Adrenal gland (tissue), 12 donors: Measurements from ENCODE around the gene WNT4. TPM values are rescaled to one million over a fixed set of nuclear protein-coding genes. Genes with fewer than 3 reads are reported as not detected.
A peak's percentile ranks its signal among the peaks of the same experiment; 100 is the strongest.

Experiments
- DNase-seq, 7 donors: peaks; one replicate each; pipeline ENCODE4 v3.0.0-alpha.2; 2019 to 2020
- H3K27ac ChIP-seq, 5 donors: fragments of 200-600 bp; sonication (generic) in 4 of 5; 1 replicate in 3 of 5; 2 replicates in 2 of 5; pipeline versions ENCODE4 v1.5.1 to v1.8.0; 2016 to 2020; ENCODE audit warnings: mild to moderate bottlenecking in 1 of 5
- H3K27me3 ChIP-seq: fragments of 200-600 bp; 2 replicates; pipeline ENCODE4 v1.8.0; 2021
- H3K36me3 ChIP-seq, 2 donors: fragments of 200-600 bp; replicated peaks in 1 of 2; 1 replicate in 1 of 2; 2 replicates in 1 of 2; pipeline versions ENCODE4 v1.5.1 to v1.8.0; 2018 to 2022
- H3K4me1 ChIP-seq, 2 donors: fragments of 200-600 bp; replicated peaks in 1 of 2; 1 replicate in 1 of 2; 2 replicates in 1 of 2; pipeline versions ENCODE4 v1.5.1 to v1.8.0; 2018 to 2021
- H3K4me3 ChIP-seq, 4 donors: fragments of 200-600 bp; sonication (generic) in 3 of 4; one replicate each; pipeline ENCODE4 v1.5.1; 2016 to 2018
- H3K9me3 ChIP-seq, 3 donors: fragments of 200-600 bp; sonication (generic) in 1 of 3; replicated peaks in 1 of 3; 1 replicate in 2 of 3; 2 replicates in 1 of 3; pipeline versions ENCODE4 v1.5.1 to v1.8.0; 2016 to 2021
- POLR2A ChIP-seq, 2 donors: fragments of 450-650 bp; IDR thresholded peaks; one replicate each; pipeline ENCODE4 v1.6.1; 2017; ENCODE audit warnings: antibody characterized with exemption in 2 of 2, mild to moderate bottlenecking in 2 of 2, moderate library complexity in 1 of 2
- WGBS, 4 donors: extraction: QIAGEN DNeasy Blood & Tissue Kit in 2 of 4; methylation state at CpG; one replicate each; pipeline versions ENCODE4 v1.1.5 to v1.1.7; 2013 to 2017; 5-methylcytosine and 5-hydroxymethylcytosine counted together
- intact Hi-C, 2 donors: fragments of 100-400 bp; cut with DNase I; formaldehyde crosslinking; loops; one replicate each; pipeline versions ENCODE4 v1.14.1 to v1.15.0; 2022 to 2023
- polyA plus RNA-seq, 3 donors: library from polyadenylated mRNA; stranded (reverse); fragments of 200-250 nt in 2 of 3; fragments of 350-450 nt in 1 of 3; fragmentation: Illumina TruSeq in 1 of 3; extraction: RNeasy Lipid Tissue Mini Kit (QIAGEN cat#74804) in 1 of 3; gene quantifications; one replicate each; pipeline ENCODE4 v1.2.3, GENCODE V29; 2013 to 2014
- total RNA-seq, 9 donors: library from RNA; depleted of rRNA in 4 of 9; stranded (reverse); fragments of >200 nt in 4 of 9; fragments of 120-200 nt in 1 of 9; fragmentation: NEBNext Ultra II Directional in 1 of 9; extraction: Animal tissue kit (Norgen Biotek cat#: 25700) in 1 of 9; gene quantifications; one replicate each; pipeline versions ENCODE4 v1.1.0 to v1.2.4, GENCODE V29; 2013 to 2023
- TF ChIP-seq, protein P1 (sequence below), 6 experiments: fragments of 450-650 bp in 4 of 6; fragments of 200-600 bp in 2 of 6; sonication (generic) in 1 of 6; IDR thresholded peaks; 1 replicate in 5 of 6; 2 replicates in 1 of 6; pipeline versions ENCODE4 v1.5.1 to v1.8.0; 2016 to 2021; ENCODE audit warnings: antibody characterized with exemption in 6 of 6, mild to moderate bottlenecking in 2 of 6, moderate library complexity in 1 of 6
- donor health status: healthy with polysubstance abuse.
- donor health status: Bipolar disorder and iron deficiency.
- donor health status: DM: yes; HTN: yes; CAD: no.
- donor health status: DM: no; HTN: no; CAD: no.
- donor health status: DM: no; HTN: no; CAD: no.
- donor health status: DM: yes; HTN: yes; CAD: no.

WNT4 gene
- total and polyA plus RNA-seq, 12 donors = 2.3 to 39.6 (median 5.9) TPM

DNA sequence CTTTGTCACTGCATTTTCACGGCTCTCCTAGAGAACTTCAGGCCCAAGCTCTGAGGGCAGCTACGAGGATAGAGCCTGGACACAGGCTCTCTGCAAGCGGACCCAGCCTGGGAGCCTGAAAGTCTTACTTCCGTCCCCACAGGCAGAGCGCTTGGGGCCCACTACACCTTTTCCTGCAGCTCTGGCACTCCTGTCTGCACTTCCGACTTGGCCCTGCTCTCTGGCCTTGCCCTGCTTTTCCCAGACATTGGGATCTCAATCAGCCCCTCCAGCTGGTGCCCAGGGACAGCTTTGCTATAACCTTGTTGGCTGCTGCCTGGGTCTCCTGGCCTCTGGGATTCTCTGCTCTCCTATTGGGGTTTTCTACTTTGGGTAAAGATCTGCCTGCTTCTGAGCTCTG, 27.6 kb downstream of the WNT4 start:
- no peaks in the 10 kb centered on the region for H3K27me3 ChIP-seq
- 59 to 66% (median 60%) methylated on average over 6 of the region's 6 CpGs for WGBS, 4 donors
- H3K27ac ChIP-seq = peak overlapping the region in 2 of 5 donors; percentile 44 to 52
- DNase-seq = no peak
- H3K4me1 ChIP-seq = peaks cover 7 to 54% of the 10 kb centered on the region in 2 donors
- intact Hi-C loops = no loop called here
- TF ChIP-seq, protein P1, sequence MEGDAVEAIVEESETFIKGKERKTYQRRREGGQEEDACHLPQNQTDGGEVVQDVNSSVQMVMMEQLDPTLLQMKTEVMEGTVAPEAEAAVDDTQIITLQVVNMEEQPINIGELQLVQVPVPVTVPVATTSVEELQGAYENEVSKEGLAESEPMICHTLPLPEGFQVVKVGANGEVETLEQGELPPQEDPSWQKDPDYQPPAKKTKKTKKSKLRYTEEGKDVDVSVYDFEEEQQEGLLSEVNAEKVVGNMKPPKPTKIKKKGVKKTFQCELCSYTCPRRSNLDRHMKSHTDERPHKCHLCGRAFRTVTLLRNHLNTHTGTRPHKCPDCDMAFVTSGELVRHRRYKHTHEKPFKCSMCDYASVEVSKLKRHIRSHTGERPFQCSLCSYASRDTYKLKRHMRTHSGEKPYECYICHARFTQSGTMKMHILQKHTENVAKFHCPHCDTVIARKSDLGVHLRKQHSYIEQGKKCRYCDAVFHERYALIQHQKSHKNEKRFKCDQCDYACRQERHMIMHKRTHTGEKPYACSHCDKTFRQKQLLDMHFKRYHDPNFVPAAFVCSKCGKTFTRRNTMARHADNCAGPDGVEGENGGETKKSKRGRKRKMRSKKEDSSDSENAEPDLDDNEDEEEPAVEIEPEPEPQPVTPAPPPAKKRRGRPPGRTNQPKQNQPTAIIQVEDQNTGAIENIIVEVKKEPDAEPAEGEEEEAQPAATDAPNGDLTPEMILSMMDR (IDR thresholded peaks at IDR 0.05) = no peak
- TF ChIP-seq POLR2A (IDR thresholded peaks at IDR 0.05) = no peak
- peaks cover 0 to 2% of the 10 kb centered on the region in 2 donors for H3K36me3 ChIP-seq
- no peaks in the 10 kb centered on the region for H3K9me3 ChIP-seq
- H3K4me3 ChIP-seq = no peak overlapping the region

DNA sequence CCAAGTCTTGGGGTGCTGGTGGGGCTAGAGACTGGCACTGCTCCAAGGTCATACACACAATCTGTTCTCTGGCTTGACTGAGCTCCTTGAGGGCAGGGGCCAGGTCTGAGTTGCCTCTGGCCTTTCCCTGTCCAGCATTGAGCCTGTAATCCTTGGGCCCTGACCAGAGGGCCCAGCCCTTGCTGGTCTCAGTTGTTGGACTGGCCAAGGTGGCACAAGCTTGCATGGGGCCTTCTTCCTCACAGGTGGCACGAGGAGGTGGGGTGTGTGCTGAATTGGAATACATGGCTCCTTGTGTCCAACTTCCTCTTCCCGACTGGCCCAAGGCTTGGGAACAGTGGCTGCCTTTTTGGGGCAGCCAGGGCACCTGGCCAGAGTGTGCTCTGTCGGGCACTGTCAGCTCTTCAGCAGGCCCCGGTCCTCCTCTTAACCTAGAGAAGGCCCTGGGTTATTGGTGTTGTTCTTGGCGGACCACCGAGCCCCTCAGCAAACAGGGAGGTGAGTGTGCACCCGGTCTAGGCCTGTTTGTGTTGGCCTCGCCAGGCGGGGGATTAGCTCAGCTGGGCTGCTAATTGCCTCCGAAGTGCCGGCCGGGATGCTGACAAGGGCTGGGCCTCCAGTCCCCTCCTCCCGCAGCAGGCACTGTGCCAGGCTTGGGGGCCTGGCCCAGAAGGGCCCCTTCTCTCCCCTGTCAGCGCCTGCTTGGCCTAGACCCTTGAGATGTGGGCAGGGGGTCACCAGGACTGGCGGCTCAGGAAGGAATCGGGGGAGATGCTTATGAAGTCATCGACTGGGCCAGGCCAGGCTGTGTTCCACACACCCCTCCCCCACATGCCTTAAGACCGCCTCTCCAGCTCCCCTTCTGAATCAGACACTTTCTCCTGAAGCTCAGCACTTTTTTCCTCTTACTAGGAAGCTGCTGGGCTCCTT, 28.5 kb downstream of the WNT4 start:
- Histone ChIP-seq H3K4me1 (peaks cover 14 to 62% of the 10 kb centered on the region in 2 donors), H3K9me3 (no peaks in the 10 kb centered on the region), H3K4me3 (no peak overlapping the region), H3K27me3 (no peaks in the 10 kb centered on the region), H3K27ac (peak overlapping the region in 2 of 5 donors; percentile 25 to 44), H3K36me3 (no peaks in the 10 kb centered on the region)
- intact Hi-C loops = no loop called here
- WGBS, 4 donors = 49 to 65% (median 58%) methylated on average over 6 to 18 of the region's 18 CpGs
- TF ChIP-seq, protein P1 (IDR thresholded peaks at IDR 0.05) = no peak
- TF ChIP-seq POLR2A (IDR thresholded peaks at IDR 0.05) = no peak
- DNase-seq = peak in 2 of 7 donors; percentile 27 to 51

DNA sequence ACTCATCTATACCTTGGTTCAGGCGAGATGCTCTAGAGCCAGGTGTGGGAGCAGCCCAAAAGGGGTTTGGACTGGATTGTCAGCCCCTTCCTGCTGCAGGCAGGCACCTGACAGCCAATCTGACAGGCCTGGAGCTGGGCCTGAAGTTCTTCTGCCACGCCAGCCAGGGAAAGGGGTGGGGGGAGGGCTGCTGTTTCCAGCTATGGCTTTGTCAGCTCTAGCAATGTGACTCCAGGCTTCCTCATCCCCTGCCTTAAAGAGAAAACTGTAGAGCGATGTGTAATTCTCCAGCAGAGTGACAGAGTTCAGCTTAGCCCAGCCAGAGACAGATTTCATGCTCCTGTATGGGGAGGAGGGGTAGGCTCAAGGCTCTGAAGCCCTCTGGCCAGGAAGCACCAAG, 30.3 kb downstream of the WNT4 start:
- WGBS, 4 donors = 83 to 100% (median 94%) methylated on average over 3 of the region's 3 CpGs
- Histone ChIP-seq H3K36me3 (no peaks in the 10 kb centered on the region), H3K9me3 (no peaks in the 10 kb centered on the region), H3K4me1 (peaks cover 14 to 73% of the 10 kb centered on the region in 2 donors), H3K27ac (no peak overlapping the region), H3K27me3 (no peaks in the 10 kb centered on the region), H3K4me3 (no peak overlapping the region)
- peak in 1 of 7 donors; percentile 50 for DNase-seq
- TF ChIP-seq, protein P1 (IDR thresholded peaks at IDR 0.05) = no peak
- no peak for TF ChIP-seq POLR2A (IDR thresholded peaks at IDR 0.05)
- intact Hi-C loops = no loop called here

GRCh38 chr1:22111620-22112019, 31.3 kb downstream of the WNT4 start:
- Histone ChIP-seq H3K4me3 (no peak overlapping the region), H3K9me3 (no peaks in the 10 kb centered on the region), H3K36me3 (no peaks in the 10 kb centered on the region), H3K27me3 (no peaks in the 10 kb centered on the region), H3K27ac (peak overlapping the region in 1 of 5 donors; percentile 20), H3K4me1 (peaks cover 14 to 65% of the 10 kb centered on the region in 2 donors)
- peak; percentile 48 to 77 (median 62) for DNase-seq
- intact Hi-C loops = no loop called here
- TF ChIP-seq, protein P1 (IDR thresholded peaks at IDR 0.05) = no peak
- no peak for TF ChIP-seq POLR2A (IDR thresholded peaks at IDR 0.05)
- 12 to 45% (median 27%) methylated on average over 3 of the region's 3 CpGs for WGBS, 4 donors
